IPS-NIHi7 (cell line): Measurements from ENCODE around the gene METTL4.

Experiments used
- DNase-seq: peaks from one replicate; pipeline ENCODE4 v3.0.0; 2012; ENCODE audit warnings: mixed read lengths; ENCODE audit errors: extremely low spot score

The METTL4 gene

GRCh38 chr18:2515908-2516625 lies 55.2 kb downstream of the METTL4 start:
- DNase-seq = no peak

DNA sequence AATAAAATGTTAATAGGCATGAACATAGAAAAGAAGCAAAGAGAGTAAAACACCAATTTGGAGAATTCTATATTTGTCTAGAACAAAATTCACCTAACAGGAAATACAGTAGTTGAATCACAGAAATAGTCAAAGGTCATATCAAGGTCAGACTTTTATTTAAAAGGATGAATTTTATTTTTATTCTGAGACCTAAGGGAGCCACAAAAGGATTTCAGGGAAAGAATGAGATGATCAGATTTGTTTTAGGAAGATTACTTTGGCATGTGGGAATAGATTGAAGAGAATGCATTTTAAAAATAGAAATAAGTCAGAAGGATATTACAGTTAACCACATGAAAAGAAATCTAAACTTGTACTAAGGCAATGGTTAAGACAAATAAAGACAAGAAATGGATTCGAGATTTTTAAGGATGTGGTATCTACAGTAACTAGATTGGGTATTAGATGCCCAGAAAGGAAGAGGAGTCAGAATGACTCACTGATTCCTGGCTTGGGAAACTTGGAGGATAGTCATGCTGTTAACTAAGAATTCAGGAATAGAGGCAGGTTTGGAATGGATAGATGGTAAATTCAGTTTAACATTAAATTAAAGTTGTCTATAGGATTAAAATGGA lies 56.0 kb downstream of the METTL4 start:
- no peak for DNase-seq

DNA sequence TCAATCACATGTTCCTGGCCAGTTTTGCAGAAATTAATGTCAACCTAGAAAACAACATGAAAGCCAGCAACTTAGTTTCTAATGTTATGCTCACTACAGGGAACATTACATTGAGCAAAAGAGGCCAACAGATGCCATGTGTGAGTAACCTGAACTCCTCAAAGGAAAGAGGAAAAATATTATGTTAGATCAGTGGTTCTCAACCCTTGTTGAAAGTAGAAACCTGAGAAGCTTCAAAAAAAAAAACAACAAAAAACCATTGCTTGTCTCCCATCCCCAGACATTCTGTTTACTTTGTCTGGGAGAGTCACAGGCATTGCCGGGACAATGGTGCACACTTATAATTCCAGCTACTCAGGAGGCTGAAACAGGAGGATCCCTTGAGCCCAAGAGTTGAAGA lies 57.7 kb downstream of the METTL4 start:
- no peak for DNase-seq

DNA sequence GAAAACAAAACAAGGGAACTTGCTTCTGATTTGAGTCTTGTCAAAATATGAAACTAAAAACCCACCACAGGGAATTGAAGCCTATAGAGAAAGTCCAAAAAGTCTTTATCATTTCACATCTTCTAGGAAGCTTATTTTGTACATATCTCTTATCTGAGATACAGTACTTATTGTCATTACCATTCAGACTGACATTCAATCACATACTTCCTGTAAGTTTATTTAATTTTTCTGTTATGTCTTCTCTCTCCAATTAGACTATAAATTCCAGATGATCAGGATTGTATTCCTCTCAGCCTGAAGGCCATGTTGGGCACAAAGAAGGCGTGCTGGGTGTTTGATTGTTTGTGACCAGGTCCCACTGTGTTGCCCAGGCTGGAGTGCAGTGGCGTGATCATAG lies 59.2 kb downstream of the METTL4 start:
- DNase-seq = no peak

GRCh38 chr18:2511451-2511850 lies 59.9 kb downstream of the METTL4 start:
- DNase-seq = no peak

DNA sequence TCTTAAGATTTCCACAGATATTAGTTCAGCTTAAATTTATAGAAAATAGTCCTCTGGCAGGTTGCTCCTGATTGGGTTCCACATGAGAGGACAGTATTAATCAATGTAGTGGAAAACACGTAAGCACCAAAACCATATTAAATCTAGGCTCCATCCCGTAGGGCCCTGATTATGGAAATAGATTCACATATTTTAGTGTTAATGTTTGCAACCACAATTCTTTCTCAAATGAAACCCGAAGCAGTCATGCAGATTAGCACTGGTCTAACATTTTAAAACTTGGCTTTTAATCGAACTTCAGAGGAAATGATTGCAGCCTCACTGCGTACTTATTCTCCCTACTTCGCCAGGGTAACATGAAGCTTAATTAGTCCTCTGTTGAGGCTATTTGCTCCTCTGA lies 60.9 kb downstream of the METTL4 start:
- DNase-seq = no peak

DNA sequence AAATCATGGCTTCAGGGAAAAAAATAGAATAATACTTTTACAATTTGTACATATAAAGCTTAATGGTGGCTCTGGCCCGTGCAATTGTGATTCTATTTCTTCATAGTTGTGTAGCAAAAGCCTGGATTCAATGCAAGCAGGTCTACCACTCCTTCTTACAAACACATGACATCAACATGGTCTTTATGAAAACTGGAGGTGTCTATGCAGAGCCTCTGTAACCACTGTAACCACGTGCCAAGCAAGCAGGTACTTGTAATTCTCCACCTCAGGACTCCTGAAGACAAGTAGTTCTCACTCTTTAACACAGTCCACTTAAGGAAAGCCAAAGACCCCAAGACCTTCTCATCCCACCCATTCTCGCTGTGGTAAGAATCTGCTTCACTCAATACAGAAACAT lies 62.6 kb downstream of the METTL4 start:
- no peak for DNase-seq

DNA sequence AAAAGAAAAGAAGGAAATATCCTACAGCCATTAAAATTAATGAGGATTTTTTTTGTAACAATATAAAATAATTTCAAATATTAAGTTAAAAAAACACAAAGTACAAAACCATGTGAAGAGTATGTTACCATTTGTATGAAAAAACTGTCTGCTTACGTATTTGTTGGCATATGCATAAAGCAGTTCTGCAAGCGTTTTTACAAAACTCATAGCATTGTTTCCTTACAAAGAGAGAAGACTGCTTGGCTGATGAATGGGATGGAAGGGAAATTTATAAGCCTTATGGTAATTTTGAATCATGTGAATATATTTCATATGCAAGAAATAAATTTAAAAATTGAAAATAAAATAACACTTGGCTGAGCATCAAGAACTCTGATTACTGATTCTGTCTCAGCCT lies 63.1 kb downstream of the METTL4 start:
- no peak for DNase-seq

GRCh38 chr18:2504642-2505041 lies 66.7 kb downstream of the METTL4 start:
- DNase-seq = no peak

- DNase-seq = no peak
These were observed 68.4 kb downstream of the METTL4 start for GRCh38 chr18:2502880-2503279.

- no peak for DNase-seq
These were observed 68.9 kb downstream of the METTL4 start for GRCh38 chr18:2502394-2502793.

GRCh38 chr18:2497797-2498196 lies 73.5 kb downstream of the METTL4 start:
- no peak for DNase-seq

DNA sequence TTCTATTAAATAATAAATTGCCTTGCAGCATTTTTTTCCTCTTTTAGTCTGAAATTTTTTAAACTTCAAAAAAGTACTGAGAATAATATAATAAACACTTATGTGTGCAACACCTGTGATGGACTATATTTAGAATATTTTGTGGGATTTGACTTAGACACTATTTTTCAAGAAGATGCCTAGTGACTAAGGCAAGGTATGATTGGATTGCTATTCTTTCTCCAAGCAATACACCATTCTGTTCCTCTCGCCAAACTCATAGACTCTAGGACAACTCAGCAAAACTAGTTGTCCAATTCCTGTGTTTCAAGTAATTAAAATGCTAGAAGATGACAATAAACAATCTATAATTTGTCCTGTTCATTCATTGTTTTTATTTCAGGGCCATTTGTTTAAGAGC lies 75.9 kb downstream of the METTL4 start:
- DNase-seq = no peak

GRCh38 chr18:2494921-2495320 lies 76.4 kb downstream of the METTL4 start:
- no peak for DNase-seq
